DND-41 (cell line): ENCODE results near the gene KRTAP1-4.

Experiments used
- EZH2 ChIP-seq: IDR thresholded peaks from 3 replicates; pipeline ENCODE4 v1.6.1; 2012; ENCODE audit warnings: borderline replicate concordance, low read depth, mild to moderate bottlenecking, moderate library complexity, low read length, inconsistent platforms; ENCODE audit not compliant: severe bottlenecking
- TF ChIP-seq, protein P1 (sequence below): IDR thresholded peaks from 2 replicates; pipeline ENCODE4 v1.5.1; 2012; ENCODE audit warnings: borderline replicate concordance, low read length, moderate library complexity, mild to moderate bottlenecking; ENCODE audit not compliant: poor library complexity, severe bottlenecking; ENCODE audit errors: extremely low read depth

- TF ChIP-seq, protein P1, sequence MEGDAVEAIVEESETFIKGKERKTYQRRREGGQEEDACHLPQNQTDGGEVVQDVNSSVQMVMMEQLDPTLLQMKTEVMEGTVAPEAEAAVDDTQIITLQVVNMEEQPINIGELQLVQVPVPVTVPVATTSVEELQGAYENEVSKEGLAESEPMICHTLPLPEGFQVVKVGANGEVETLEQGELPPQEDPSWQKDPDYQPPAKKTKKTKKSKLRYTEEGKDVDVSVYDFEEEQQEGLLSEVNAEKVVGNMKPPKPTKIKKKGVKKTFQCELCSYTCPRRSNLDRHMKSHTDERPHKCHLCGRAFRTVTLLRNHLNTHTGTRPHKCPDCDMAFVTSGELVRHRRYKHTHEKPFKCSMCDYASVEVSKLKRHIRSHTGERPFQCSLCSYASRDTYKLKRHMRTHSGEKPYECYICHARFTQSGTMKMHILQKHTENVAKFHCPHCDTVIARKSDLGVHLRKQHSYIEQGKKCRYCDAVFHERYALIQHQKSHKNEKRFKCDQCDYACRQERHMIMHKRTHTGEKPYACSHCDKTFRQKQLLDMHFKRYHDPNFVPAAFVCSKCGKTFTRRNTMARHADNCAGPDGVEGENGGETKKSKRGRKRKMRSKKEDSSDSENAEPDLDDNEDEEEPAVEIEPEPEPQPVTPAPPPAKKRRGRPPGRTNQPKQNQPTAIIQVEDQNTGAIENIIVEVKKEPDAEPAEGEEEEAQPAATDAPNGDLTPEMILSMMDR: no peak
- no peak for TF ChIP-seq EZH2
Observed at GRCh38 chr17:41071606-41072360, 41.8 kb upstream of the KRTAP1-4 start.
